ENCODE results near the gene LAMB3. TPM values are rescaled to one million over a fixed set of nuclear protein-coding genes. Genes with fewer than 3 reads are reported as not detected.

Gene LAMB3
- polyA plus RNA-seq, 1 donor (not counting 4 experiments of a cell fraction or from before 2014, with no cell fraction given), result 659 TPM

GRCh38 chr1:209657918-209658317 lies 5.7 kb upstream of the LAMB3 start:
- Histone ChIP-seq H3K9ac (ENCODE audit: control insufficient read depth, extremely low read depth, insufficient read depth, low read length) (peak overlapping the region; percentile 99), H3K79me2 (ENCODE audit: control insufficient read depth, insufficient read depth, low read length) (peaks cover 10% of the 10 kb centered on the region), H3K9me1 (ENCODE audit: control insufficient read depth, extremely low read depth, insufficient read depth, low read length) (no peaks in the 10 kb centered on the region), H4K20me1 (ENCODE audit: control insufficient read depth, extremely low read depth, insufficient read depth, low read length) (no peaks in the 10 kb centered on the region), H3K4me2 (ENCODE audit: control insufficient read depth, extremely low read depth, insufficient read depth, low read depth, low read length) (peak overlapping the region; percentile 99), H3K27me3 (ENCODE audit: control insufficient read depth, extremely low read depth, insufficient read depth, low read length) (no peaks in the 10 kb centered on the region), H3K36me3 (ENCODE audit: control insufficient read depth in 2 of 2, extremely low read depth in 1 of 2, insufficient read depth in 2 of 2, low read length in 2 of 2) (no peaks in the 10 kb centered on the region), H2AFZ (ENCODE audit: control insufficient read depth, low read length) (no peak overlapping the region), H3K4me1 (ENCODE audit: control insufficient read depth, extremely low read depth, insufficient read depth, low read length) (peaks cover 68% of the 10 kb centered on the region), H3K4me3 (ENCODE audit: control insufficient read depth in 2 of 3, extremely low read depth in 1 of 3, insufficient read depth in 2 of 3, low read depth in 1 of 3, low read length in 3 of 3) (peak overlapping the region in 2 of 3 experiments; percentile 29 to 43), H3K9me3 (ENCODE audit: control insufficient read depth, low read depth, low read length) (no peaks in the 10 kb centered on the region), H3K27ac (ENCODE audit: control insufficient read depth, insufficient read depth, low read length) (peak overlapping the region; percentile 100)
- peak; percentile 86 for DNase-seq (ENCODE audit: low read depth, low spot score)
- TF ChIP-seq CTCF (optimal IDR thresholded peaks at IDR 0.05 in 1 of 3, IDR thresholded peaks at IDR 0.05 in 1 of 3, conservative IDR thresholded peaks at IDR 0.05 in 1 of 3; ENCODE audit: extremely low read depth in 1 of 3, insufficient read depth in 2 of 3, low read length in 3 of 3) (no peak), EZH2 (IDR thresholded peaks at IDR 0.05; ENCODE audit: low read length) (no peak)
- dilution Hi-C loops (cut with MboI; ENCODE audit: extremely low pct_ligation_motif_present, low sequenced_read_pairs), result no loop called here
- FAIRE-seq, result peak; percentile 90

DNA sequence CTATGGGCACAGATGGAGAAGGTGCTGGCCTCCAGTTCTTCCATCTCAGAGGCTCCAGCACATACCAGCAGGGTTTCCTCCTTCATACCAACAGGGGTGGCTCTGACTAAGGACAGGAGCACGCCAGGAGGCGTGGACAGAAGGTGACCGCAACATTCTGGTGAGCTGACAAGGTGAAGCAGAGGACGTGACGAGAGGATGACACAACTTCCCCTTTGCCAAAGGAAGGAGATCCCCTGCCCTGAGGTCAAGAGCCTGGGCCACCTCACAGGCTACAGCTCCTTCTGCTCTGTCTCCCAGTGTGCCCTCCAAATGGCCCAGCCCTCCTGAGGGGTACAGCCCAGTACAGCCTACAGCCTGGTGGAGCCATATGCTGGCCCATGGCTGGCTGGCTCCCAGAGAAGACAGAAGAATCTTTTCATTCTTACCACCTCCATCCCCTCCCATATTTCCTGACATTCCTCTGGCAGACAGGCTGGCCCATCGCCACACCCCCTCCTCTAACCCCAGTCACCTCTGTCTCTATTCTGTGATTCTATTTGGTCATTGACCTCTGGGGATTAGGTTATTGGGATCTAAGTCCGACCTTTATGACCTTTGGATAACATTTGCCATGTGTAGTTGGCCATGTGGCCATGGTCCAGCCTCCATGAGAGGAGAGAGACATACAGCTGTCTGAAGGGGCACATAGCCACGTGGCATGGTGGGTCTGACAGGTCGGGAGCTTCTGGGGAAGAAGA lies 5.1 kb upstream of the LAMB3 start:
- peak overlapping the region; percentile 100 for H3K27ac ChIP-seq (ENCODE audit: control insufficient read depth, insufficient read depth, low read length)
- H3K4me2 ChIP-seq (ENCODE audit: control insufficient read depth, extremely low read depth, insufficient read depth, low read depth, low read length), result peak overlapping the region; percentile 99
- DNase-seq (ENCODE audit: low read depth, low spot score), result peak; percentile 100
- no peaks in the 10 kb centered on the region for H3K36me3 ChIP-seq (ENCODE audit: control insufficient read depth in 2 of 2, extremely low read depth in 1 of 2, insufficient read depth in 2 of 2, low read length in 2 of 2)
- H2AFZ ChIP-seq (ENCODE audit: control insufficient read depth, low read length), result no peak overlapping the region
- H4K20me1 ChIP-seq (ENCODE audit: control insufficient read depth, extremely low read depth, insufficient read depth, low read length), result no peaks in the 10 kb centered on the region
- dilution Hi-C loops (cut with MboI; ENCODE audit: extremely low pct_ligation_motif_present, low sequenced_read_pairs), result no loop called here
- H3K79me2 ChIP-seq (ENCODE audit: control insufficient read depth, insufficient read depth, low read length), result peaks cover 15% of the 10 kb centered on the region
- no peaks in the 10 kb centered on the region for H3K9me3 ChIP-seq (ENCODE audit: control insufficient read depth, low read depth, low read length)
- peak; percentile 100 for FAIRE-seq
- H3K9me1 ChIP-seq (ENCODE audit: control insufficient read depth, extremely low read depth, insufficient read depth, low read length), result no peaks in the 10 kb centered on the region
- H3K9ac ChIP-seq (ENCODE audit: control insufficient read depth, extremely low read depth, insufficient read depth, low read length), result peak overlapping the region; percentile 99
- peak overlapping the region in 2 of 3 experiments; percentile 29 to 43 for H3K4me3 ChIP-seq (ENCODE audit: control insufficient read depth in 2 of 3, extremely low read depth in 1 of 3, insufficient read depth in 2 of 3, low read depth in 1 of 3, low read length in 3 of 3)
- no peaks in the 10 kb centered on the region for H3K27me3 ChIP-seq (ENCODE audit: control insufficient read depth, extremely low read depth, insufficient read depth, low read length)
- TF ChIP-seq EZH2 (IDR thresholded peaks at IDR 0.05; ENCODE audit: low read length) (no peak), CTCF (optimal IDR thresholded peaks at IDR 0.05 in 1 of 3, IDR thresholded peaks at IDR 0.05 in 1 of 3, conservative IDR thresholded peaks at IDR 0.05 in 1 of 3; ENCODE audit: extremely low read depth in 1 of 3, insufficient read depth in 2 of 3, low read length in 3 of 3) (no peak)
- H3K4me1 ChIP-seq (ENCODE audit: control insufficient read depth, extremely low read depth, insufficient read depth, low read length), result peaks cover 68% of the 10 kb centered on the region

All from keratinocyte (primary cell).